RPMI7951 (cell line): ENCODE data around the gene ADAM10. TPM values are rescaled to one million over a fixed set of nuclear protein-coding genes. Genes with fewer than 3 reads are reported as not detected.

Source experiments
- DNase-seq: peaks from one replicate; pipeline ENCODE4 v3.0.0-alpha.2; 2012; ENCODE audit warnings: low read depth
- total RNA-seq: library from RNA; depleted of rRNA; stranded (reverse); fragments of >200 nt; shearing (Covaris generic); gene quantifications from 2 replicates; pipeline ENCODE4 v1.2.3, GENCODE V29; 2014

Gene ADAM10
- total RNA-seq, 1 experiment from 2014 or later: 111 TPM

GRCh38 chr15:58551764-58552504 is 197.6 kb downstream of the ADAM10 start:
- DNase-seq: peak; percentile 95

GRCh38 chr15:58551084-58551763 is 198.3 kb downstream of the ADAM10 start:
- peak; percentile 64 for DNase-seq

GRCh38 chr15:58549785-58550074 is 199.8 kb downstream of the ADAM10 start:
- DNase-seq: no peak

- peak; percentile 42 for DNase-seq
Observed at GRCh38 chr15:58549013-58549784, 200.3 kb downstream of the ADAM10 start.

GRCh38 chr15:58548308-58549012 is 201.0 kb downstream of the ADAM10 start:
- no peak for DNase-seq

- no peak for DNase-seq
Observed at GRCh38 chr15:58547628-58548307, 201.7 kb downstream of the ADAM10 start.

- peak; percentile 94 for DNase-seq
Observed at GRCh38 chr15:58546635-58547627, 202.6 kb downstream of the ADAM10 start.

- peak; percentile 86 for DNase-seq
Observed at GRCh38 chr15:58546066-58546591, 203.4 kb downstream of the ADAM10 start.

GRCh38 chr15:58545307-58546065 is 204.0 kb downstream of the ADAM10 start:
- DNase-seq: peak; percentile 93

DNA sequence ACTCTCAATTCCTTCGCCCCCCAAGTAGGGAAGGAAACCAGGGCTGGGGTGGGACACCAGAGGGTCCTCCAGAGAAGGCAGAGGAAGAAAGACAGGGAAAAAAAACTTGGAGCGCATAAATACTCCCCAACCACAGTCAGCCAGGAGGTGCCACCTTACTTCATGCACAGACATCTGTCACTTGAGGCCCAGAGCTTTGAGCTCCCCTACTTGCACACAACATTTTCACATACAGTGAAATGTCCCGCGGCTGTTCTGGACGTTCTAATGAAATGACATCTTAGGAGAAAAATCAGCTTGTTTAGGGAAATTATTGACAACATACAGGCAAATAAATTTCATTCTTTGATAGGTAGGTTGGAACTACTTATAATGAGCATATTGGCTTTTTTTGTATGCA is 204.8 kb downstream of the ADAM10 start:
- DNase-seq: no peak

DNA sequence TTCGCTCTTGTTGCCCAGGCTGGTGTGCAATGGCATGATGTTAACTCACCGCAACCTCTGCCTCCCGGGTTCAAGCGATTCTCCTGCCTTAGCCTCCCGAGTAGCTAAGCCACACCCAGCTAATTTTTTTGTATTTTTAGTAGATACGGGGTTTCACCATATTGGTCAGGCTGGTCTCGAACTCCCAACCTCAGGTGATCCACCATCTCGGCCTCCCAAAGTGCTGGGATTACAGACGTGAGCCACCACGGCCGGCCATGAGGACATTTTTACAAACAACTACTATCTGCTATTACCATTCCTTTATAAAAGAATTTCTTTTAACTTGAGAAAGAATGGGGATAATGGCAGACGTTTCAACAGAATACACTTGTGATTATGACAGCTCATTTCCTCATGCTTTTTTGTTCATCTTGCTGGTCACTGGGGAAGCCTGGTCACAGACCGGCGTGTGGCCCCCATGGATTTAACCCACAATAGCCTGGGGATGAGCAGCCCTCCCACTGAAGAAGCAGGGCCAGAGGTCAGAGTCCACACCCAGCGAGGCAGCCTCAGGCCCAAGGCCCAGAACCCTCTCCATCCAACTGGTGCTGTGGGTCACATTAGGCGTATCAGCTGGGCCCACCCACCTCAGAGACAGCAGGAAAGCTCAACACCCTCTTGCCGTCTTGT is 205.7 kb downstream of the ADAM10 start:
- DNase-seq: no peak

GRCh38 chr15:58541410-58542087 is 208.0 kb downstream of the ADAM10 start:
- DNase-seq: no peak

DNA sequence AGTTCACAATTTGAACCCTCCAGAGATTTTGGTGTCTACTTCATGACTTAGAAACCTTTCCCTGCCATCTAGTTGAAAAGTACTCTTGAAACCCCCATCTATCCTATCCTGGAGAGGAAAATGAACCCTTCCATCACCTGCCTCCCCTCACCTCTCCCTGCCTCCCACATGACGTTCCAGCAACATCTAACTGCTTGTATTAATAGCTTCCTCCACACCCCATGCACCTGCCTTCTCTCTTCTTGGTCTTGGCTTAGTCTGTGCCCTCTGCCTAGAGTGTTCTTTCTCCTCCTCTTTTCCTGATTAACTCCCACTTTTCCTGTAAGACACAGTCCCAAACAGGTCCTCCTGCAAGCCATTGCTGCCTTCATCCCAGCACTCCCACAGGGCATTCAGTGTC is 210.0 kb downstream of the ADAM10 start:
- no peak for DNase-seq

DNA sequence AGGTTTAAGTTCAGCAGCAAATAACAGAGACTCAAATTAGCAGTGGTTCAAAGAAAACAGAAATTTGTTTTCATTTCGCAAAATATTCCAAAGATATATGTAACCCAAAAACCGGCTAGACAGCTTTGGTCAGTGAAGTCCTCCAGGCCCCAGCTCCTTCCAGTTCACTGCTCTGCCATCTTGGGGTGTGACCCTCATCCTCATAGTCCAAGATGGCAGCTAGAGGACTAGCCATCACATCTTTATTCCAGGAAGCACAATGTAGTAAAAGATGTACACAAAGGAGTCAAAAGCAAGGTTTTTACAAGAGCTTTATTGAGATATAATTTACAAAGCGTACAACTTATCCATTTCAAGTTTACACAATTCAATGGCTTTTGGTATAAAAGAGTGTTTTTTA is 210.6 kb downstream of the ADAM10 start:
- no peak for DNase-seq
